ENCODE data around the gene SLC39A10.

Gene SLC39A10

GRCh38 chr2:195628666-195629065, 28.4 kb upstream of the SLC39A10 start:
- Histone ChIP-seq H3K27ac (ENCODE audit: insufficient read depth, low read length, poor library complexity, severe bottlenecking) (no peak overlapping the region), H3K36me3 (ENCODE audit: control insufficient read depth, insufficient read depth, low read length) (no peaks in the 10 kb centered on the region), H3K27me3 (replicated peaks; ENCODE audit: control insufficient read depth, insufficient read depth, low read length, poor library complexity, severe bottlenecking) (no peaks in the 10 kb centered on the region), H3K4me3 (ENCODE audit: insufficient read depth, low read depth, low read length, poor library complexity, severe bottlenecking) (no peak overlapping the region), H3K4me1 (ENCODE audit: control insufficient read depth, insufficient read depth, low read length, poor library complexity, severe bottlenecking) (no peaks in the 10 kb centered on the region), H3K9me3 (ENCODE audit: control insufficient read depth, low read length) (no peaks in the 10 kb centered on the region)
- no peak for DNase-seq

- Histone ChIP-seq H3K36me3 (ENCODE audit: control insufficient read depth, insufficient read depth, low read length) (no peaks in the 10 kb centered on the region), H3K27ac (ENCODE audit: insufficient read depth, low read length, poor library complexity, severe bottlenecking) (no peak overlapping the region), H3K4me1 (ENCODE audit: control insufficient read depth, insufficient read depth, low read length, poor library complexity, severe bottlenecking) (no peaks in the 10 kb centered on the region), H3K4me3 (ENCODE audit: insufficient read depth, low read depth, low read length, poor library complexity, severe bottlenecking) (no peak overlapping the region), H3K9me3 (ENCODE audit: control insufficient read depth, low read length) (no peaks in the 10 kb centered on the region), H3K27me3 (replicated peaks; ENCODE audit: control insufficient read depth, insufficient read depth, low read length, poor library complexity, severe bottlenecking) (no peaks in the 10 kb centered on the region)
- no peak for DNase-seq
These were observed 24.0 kb upstream of the SLC39A10 start for GRCh38 chr2:195632856-195633572.

- H3K27ac ChIP-seq (ENCODE audit: insufficient read depth, low read length, poor library complexity, severe bottlenecking): no peak overlapping the region
- no peaks in the 10 kb centered on the region for H3K4me1 ChIP-seq (ENCODE audit: control insufficient read depth, insufficient read depth, low read length, poor library complexity, severe bottlenecking)
- H3K9me3 ChIP-seq (ENCODE audit: control insufficient read depth, low read length): no peaks in the 10 kb centered on the region
- no peak for DNase-seq
- no peaks in the 10 kb centered on the region for H3K36me3 ChIP-seq (ENCODE audit: control insufficient read depth, insufficient read depth, low read length)
- no peaks in the 10 kb centered on the region for H3K27me3 ChIP-seq (replicated peaks; ENCODE audit: control insufficient read depth, insufficient read depth, low read length, poor library complexity, severe bottlenecking)
- no peak overlapping the region for H3K4me3 ChIP-seq (ENCODE audit: insufficient read depth, low read depth, low read length, poor library complexity, severe bottlenecking)
These were observed 23.5 kb upstream of the SLC39A10 start for GRCh38 chr2:195633573-195633870.

- no peaks in the 10 kb centered on the region for H3K36me3 ChIP-seq (ENCODE audit: control insufficient read depth, insufficient read depth, low read length)
- no peaks in the 10 kb centered on the region for H3K4me1 ChIP-seq (ENCODE audit: control insufficient read depth, insufficient read depth, low read length, poor library complexity, severe bottlenecking)
- H3K27ac ChIP-seq (ENCODE audit: insufficient read depth, low read length, poor library complexity, severe bottlenecking): no peak overlapping the region
- H3K4me3 ChIP-seq (ENCODE audit: insufficient read depth, low read depth, low read length, poor library complexity, severe bottlenecking): no peak overlapping the region
- H3K9me3 ChIP-seq (ENCODE audit: control insufficient read depth, low read length): no peaks in the 10 kb centered on the region
- no peak for DNase-seq
- no peaks in the 10 kb centered on the region for H3K27me3 ChIP-seq (replicated peaks; ENCODE audit: control insufficient read depth, insufficient read depth, low read length, poor library complexity, severe bottlenecking)
These were observed 23.1 kb upstream of the SLC39A10 start for GRCh38 chr2:195633974-195634373.

- Histone ChIP-seq H3K36me3 (ENCODE audit: control insufficient read depth, insufficient read depth, low read length) (no peaks in the 10 kb centered on the region), H3K4me3 (ENCODE audit: insufficient read depth, low read depth, low read length, poor library complexity, severe bottlenecking) (no peak overlapping the region), H3K4me1 (ENCODE audit: control insufficient read depth, insufficient read depth, low read length, poor library complexity, severe bottlenecking) (no peaks in the 10 kb centered on the region), H3K27me3 (replicated peaks; ENCODE audit: control insufficient read depth, insufficient read depth, low read length, poor library complexity, severe bottlenecking) (no peaks in the 10 kb centered on the region), H3K9me3 (ENCODE audit: control insufficient read depth, low read length) (no peaks in the 10 kb centered on the region), H3K27ac (ENCODE audit: insufficient read depth, low read length, poor library complexity, severe bottlenecking) (no peak overlapping the region)
- no peak for DNase-seq
These were observed 20.1 kb upstream of the SLC39A10 start for GRCh38 chr2:195636890-195637289.

- no peak overlapping the region for H3K27ac ChIP-seq (ENCODE audit: insufficient read depth, low read length, poor library complexity, severe bottlenecking)
These were observed 18.3 kb upstream of the SLC39A10 start for GRCh38 chr2:195638750-195639149.

GRCh38 chr2:195639238-195639858, 17.7 kb upstream of the SLC39A10 start:
- Histone ChIP-seq H3K4me1 (ENCODE audit: control insufficient read depth, insufficient read depth, low read length, poor library complexity, severe bottlenecking) (no peaks in the 10 kb centered on the region), H3K36me3 (ENCODE audit: control insufficient read depth, insufficient read depth, low read length) (no peaks in the 10 kb centered on the region), H3K9me3 (ENCODE audit: control insufficient read depth, low read length) (no peaks in the 10 kb centered on the region), H3K27me3 (replicated peaks; ENCODE audit: control insufficient read depth, insufficient read depth, low read length, poor library complexity, severe bottlenecking) (no peaks in the 10 kb centered on the region), H3K27ac (ENCODE audit: insufficient read depth, low read length, poor library complexity, severe bottlenecking) (no peak overlapping the region), H3K4me3 (ENCODE audit: insufficient read depth, low read depth, low read length, poor library complexity, severe bottlenecking) (no peak overlapping the region)
- no peak for DNase-seq

More at GRCh38 chr2:195638750-195639149, 18.3 kb upstream of the SLC39A10 start:
- Histone ChIP-seq H3K4me3 (ENCODE audit: insufficient read depth, low read depth, low read length, poor library complexity, severe bottlenecking) (no peak overlapping the region), H3K27me3 (replicated peaks; ENCODE audit: control insufficient read depth, insufficient read depth, low read length, poor library complexity, severe bottlenecking) (no peaks in the 10 kb centered on the region), H3K36me3 (ENCODE audit: control insufficient read depth, insufficient read depth, low read length) (no peaks in the 10 kb centered on the region), H3K4me1 (ENCODE audit: control insufficient read depth, insufficient read depth, low read length, poor library complexity, severe bottlenecking) (no peaks in the 10 kb centered on the region), H3K9me3 (ENCODE audit: control insufficient read depth, low read length) (no peaks in the 10 kb centered on the region)
- no peak for DNase-seq

GRCh38 chr2:195639959-195640358, 17.1 kb upstream of the SLC39A10 start:
- Histone ChIP-seq H3K4me3 (ENCODE audit: insufficient read depth, low read depth, low read length, poor library complexity, severe bottlenecking) (no peak overlapping the region), H3K27me3 (replicated peaks; ENCODE audit: control insufficient read depth, insufficient read depth, low read length, poor library complexity, severe bottlenecking) (no peaks in the 10 kb centered on the region), H3K4me1 (ENCODE audit: control insufficient read depth, insufficient read depth, low read length, poor library complexity, severe bottlenecking) (no peaks in the 10 kb centered on the region), H3K9me3 (ENCODE audit: control insufficient read depth, low read length) (no peaks in the 10 kb centered on the region), H3K27ac (ENCODE audit: insufficient read depth, low read length, poor library complexity, severe bottlenecking) (no peak overlapping the region), H3K36me3 (ENCODE audit: control insufficient read depth, insufficient read depth, low read length) (no peaks in the 10 kb centered on the region)
- no peak for DNase-seq

GRCh38 chr2:195642027-195642678, 14.9 kb upstream of the SLC39A10 start:
- Histone ChIP-seq H3K9me3 (ENCODE audit: control insufficient read depth, low read length) (no peaks in the 10 kb centered on the region), H3K4me3 (ENCODE audit: insufficient read depth, low read depth, low read length, poor library complexity, severe bottlenecking) (no peak overlapping the region), H3K27ac (ENCODE audit: insufficient read depth, low read length, poor library complexity, severe bottlenecking) (no peak overlapping the region), H3K27me3 (replicated peaks; ENCODE audit: control insufficient read depth, insufficient read depth, low read length, poor library complexity, severe bottlenecking) (no peaks in the 10 kb centered on the region), H3K4me1 (ENCODE audit: control insufficient read depth, insufficient read depth, low read length, poor library complexity, severe bottlenecking) (no peaks in the 10 kb centered on the region), H3K36me3 (ENCODE audit: control insufficient read depth, insufficient read depth, low read length) (no peaks in the 10 kb centered on the region)
- DNase-seq: no peak

GRCh38 chr2:195642679-195643068, 14.4 kb upstream of the SLC39A10 start:
- H3K9me3 ChIP-seq (ENCODE audit: control insufficient read depth, low read length): no peaks in the 10 kb centered on the region
- no peak overlapping the region for H3K4me3 ChIP-seq (ENCODE audit: insufficient read depth, low read depth, low read length, poor library complexity, severe bottlenecking)
- no peaks in the 10 kb centered on the region for H3K36me3 ChIP-seq (ENCODE audit: control insufficient read depth, insufficient read depth, low read length)
- DNase-seq: no peak
- H3K27ac ChIP-seq (ENCODE audit: insufficient read depth, low read length, poor library complexity, severe bottlenecking): no peak overlapping the region
- H3K27me3 ChIP-seq (replicated peaks; ENCODE audit: control insufficient read depth, insufficient read depth, low read length, poor library complexity, severe bottlenecking): no peaks in the 10 kb centered on the region
- no peaks in the 10 kb centered on the region for H3K4me1 ChIP-seq (ENCODE audit: control insufficient read depth, insufficient read depth, low read length, poor library complexity, severe bottlenecking)
